ELF-1 (cell line): ENCODE data around the gene GUCA2B.

Experiments
- DNase-seq: peaks from one replicate; pipeline ENCODE4 v3.0.0-alpha.2; 2016; ENCODE audit warnings: low read depth, low spot score

GUCA2B gene

DNA sequence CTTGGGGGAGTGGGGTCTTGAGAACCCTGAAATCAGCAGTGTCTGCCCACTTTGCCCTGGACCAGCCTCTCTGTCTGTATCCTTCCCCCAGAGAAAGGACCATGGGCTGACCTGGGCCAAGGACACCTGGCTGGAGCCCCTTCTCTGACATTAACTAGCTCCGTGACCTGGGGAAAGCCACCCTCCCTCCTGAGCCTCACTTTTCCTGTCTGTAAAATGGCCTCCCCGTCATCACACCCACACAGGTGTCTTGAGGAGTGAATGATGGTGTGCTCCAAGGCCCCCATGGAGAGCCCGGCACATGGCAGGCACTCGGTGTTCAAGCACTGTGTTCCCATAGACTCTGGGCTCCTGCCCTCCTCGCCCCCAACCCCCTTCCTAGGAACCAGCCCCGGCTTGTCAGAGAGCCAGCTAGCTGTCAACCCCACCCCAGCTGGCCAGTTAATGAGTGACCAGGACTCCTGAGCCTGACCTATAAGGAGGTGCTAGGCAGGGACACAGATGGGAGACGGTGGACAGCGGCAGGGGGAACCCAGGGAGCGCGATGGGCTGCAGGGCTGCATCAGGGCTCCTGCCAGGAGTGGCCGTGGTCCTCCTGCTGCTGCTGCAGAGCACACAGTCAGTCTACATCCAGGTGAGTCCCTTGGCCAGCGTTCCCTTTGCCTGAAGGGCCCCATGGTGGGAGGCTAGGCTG is at the start of gene GUCA2B:
TSS of gene GUCA2B (plus strand) at position 504 of the 694 bp plus-strand sequence. CDS start at position 545, 41 bp downstream.
- DNase-seq = no peak

DNA sequence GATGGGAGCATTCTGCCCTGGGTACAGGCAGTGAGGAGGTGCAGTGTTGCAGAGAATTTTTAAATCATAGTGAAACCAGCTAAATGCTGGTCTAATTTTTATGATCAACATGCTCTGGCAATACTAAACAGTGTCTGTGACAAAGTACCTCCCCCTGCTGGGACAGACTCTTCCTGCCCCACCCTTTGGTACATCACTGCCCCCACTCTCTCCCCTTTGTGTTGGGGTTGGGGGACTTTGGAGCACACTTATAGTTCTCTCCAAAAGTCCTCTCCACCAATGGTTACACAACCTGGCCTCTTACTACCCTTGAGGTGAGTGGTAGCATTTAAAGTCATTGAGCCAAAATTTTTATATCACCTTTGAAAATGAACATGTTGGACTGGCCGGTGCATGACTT is 48.2 kb upstream of the GUCA2B start:
- no peak for DNase-seq

DNA sequence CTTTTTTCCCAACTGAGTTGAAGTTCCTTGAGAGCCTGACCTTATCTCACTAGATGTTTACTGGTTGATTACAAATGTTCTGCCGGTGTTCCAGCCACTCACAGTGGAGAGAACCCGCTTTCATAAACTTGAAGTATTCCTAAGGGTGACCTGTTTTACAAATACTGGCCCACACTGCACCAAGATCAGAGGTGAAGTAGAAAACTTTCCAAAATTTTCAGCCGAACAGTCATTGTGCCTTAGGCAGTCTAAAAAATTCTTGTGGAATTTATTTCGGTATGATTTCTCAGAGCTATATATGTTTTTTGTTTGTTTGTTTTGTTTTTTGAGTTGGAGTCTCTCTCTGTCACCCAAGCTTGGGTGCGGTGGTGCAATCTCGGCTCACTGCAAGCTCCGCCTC is 44.9 kb upstream of the GUCA2B start:
- DNase-seq = no peak

DNA sequence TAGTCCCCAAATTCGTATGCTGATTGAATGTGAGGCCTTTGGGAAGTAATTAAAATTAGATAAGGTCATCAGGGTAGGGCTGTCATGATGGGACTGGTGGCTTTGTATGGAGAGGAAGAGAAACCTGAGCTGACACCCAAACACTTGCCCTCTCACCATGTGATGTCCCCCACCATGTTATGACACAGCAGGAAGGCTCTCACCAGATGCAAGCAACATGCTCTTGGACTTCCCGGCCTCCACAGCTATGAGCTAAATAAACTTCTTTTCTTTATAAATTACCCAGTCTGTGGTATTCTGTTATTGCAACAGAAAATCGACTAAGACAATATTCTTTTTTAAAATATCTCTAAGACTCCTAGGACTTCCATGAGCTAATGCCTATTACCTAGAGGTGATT is 43.6 kb upstream of the GUCA2B start:
- DNase-seq = no peak

DNA sequence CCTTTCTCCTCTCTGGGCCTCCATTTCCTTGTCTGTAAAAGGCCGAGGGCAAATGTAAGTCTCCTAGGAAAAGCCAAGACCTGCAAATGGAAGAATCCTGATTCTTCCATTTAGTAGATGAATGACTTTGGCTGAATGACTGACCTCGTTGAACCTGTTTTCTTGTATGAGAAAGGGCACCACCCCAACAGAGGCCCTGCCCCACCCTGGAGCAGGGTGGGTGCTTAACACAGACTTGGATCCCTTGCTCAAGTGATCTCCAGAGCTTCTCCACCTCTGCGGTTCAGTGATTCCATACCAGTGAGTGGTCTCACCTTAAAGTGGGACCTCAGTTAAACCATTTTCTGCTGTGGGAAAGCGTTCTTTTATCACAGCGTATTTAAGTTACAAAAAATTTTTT is 39.0 kb upstream of the GUCA2B start:
- no peak for DNase-seq

DNA sequence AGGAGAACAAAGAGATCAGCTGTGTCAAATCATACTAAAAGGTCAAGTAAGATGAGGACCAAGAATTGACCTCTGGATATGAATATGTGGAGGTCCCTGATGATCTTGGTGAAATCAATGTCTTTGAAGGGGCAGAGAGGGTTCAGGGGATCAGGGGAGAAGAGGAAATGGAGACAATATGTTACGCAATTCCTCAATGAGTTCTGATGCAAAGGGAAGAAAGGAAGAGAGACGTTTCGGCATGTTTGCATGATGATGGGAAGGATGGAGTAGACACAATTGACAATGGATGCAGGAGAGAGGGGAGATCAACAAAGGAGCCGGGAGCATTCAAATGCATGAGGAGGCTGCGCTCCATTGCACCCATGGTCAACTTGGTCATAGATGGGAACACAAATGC is 36.0 kb upstream of the GUCA2B start:
- no peak for DNase-seq

DNA sequence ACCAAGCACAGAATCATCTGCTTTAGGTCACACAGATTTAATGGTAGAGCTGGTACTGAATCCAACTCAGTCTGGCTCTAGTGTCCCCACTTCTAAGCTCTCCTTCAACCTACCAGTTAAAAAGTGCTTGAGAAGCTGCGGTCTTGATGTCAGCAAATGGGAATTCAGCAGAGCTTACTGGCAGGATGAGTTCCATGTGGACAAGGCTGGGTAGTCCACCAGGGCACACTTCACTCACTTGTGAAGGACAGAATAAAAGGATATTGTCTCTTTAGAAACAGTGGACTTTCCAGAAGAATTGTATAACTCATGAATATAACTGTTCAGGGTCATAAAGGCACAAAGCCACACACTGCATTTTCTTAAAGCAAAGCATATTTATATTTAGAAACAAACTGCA is 35.1 kb upstream of the GUCA2B start:
- no peak for DNase-seq

DNA sequence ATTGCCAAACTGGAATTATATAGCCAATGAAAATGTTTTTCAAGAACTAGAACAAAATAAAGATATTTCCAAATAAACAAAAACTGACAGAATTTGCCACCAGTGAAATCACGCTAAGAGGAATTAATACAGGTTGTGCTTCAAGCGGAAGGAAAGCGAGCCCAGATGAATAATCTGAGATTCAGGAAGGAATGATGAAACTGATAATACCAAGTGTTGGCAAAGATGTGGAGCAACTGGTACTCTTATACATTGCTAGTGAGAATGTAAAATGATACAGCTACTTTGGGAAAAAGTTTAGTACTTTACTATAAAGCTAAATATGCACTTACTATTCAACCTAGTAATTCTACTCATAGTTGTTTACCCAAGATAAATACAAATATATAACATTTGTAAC is 30.8 kb upstream of the GUCA2B start:
- no peak for DNase-seq

DNA sequence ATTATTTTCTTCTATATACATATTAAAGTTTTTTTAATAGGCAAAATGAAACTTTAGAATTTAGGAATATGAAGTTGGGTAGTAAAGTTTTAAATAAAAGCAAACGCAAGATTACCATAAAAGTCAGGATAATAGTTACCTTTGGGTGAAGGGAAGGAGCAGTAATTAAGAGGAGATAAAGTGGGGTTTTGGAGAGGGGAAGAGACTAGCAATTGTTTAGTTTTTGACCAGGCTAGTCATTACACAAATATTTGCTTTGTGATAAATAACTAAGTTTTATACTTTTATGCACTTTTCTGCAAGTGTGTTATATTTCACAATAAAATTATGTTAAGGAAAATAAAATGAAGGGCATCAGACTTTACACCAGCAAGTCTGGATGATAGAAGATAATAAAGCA is 27.7 kb upstream of the GUCA2B start:
- DNase-seq = no peak

DNA sequence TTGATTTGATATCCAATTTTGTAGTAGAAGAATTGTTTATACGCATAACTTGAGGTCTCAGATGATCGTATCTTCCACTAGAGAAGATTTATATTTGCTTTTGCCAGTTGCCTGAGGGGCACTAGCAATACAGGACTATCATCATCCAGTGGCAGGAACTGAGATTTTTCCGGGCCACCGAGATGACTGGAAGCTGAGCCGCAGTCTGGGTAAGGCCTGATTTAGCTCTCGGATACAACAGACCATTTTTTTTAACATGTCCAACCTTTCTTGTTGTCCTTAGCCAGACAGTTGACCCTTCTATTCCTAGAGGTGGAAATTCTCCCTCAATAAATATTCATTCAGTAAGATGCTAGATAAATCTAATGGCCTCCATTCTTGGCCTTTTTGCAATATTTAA is 25.4 kb upstream of the GUCA2B start:
- DNase-seq = no peak

DNA sequence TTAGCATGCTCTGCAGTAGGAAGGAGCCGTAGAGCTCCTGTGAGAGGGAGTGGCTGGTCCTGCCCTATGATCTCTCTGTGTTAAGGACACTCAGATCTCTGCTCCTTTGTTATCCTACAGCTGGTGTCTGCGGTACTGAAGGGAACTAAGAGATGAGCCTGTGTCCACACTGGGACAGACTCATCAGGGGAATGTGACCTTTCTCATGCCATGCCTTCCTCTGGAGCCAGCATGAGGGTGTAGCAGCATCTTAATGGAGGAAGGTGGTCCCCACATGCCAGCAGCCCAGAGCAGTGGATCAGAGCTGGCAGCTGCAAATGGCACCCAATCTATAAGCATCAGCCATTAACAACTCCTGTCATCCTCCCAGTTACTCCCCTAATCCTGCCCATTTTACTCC is 24.7 kb upstream of the GUCA2B start:
- DNase-seq = no peak

DNA sequence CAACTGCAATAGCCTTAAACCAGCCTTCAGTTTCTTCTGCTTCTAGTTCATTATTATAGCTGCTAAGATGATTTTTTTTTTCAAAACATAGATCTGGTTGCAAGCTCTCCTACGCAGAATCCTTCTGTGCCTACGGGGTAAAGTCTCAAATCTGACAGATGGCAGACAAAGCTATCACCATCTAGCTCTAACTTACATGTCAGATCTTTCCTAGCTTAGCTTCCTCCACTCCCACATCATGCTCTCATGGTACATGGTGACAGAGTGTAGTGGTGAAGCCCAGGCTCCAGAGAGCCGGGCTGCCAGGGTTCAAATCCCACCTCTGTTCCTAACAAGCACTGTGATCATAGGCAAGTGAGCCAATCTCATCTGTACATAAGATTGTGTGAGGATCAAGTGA is 24.2 kb upstream of the GUCA2B start:
- no peak for DNase-seq

DNA sequence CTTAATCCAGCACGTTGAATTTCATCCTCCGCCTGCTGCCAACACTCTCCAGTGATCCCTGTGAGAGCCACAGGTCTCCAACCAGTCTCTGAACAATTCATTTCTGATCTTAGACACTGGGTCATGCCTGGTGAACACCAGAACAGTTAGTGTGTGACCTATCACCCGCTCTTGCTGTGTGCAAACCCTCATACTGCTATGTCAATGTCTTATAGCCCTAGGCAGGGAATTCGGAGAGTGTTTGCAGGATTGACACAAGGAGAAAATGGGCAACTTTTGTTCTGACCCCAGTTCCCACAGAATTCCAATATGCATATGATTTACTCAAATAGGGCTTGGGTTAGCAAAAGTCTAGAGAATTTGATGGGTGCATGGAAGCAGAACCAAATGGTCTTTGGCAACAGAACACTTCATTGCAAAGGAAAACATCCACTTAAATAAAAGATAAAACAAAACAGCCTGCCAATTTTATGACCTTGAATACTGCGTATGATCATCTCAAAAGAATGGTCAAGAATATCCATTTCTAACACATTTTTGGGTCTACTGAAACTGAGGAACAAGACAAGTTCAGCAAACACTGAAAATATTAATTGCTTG is 23.0 kb upstream of the GUCA2B start:
- no peak for DNase-seq

DNA sequence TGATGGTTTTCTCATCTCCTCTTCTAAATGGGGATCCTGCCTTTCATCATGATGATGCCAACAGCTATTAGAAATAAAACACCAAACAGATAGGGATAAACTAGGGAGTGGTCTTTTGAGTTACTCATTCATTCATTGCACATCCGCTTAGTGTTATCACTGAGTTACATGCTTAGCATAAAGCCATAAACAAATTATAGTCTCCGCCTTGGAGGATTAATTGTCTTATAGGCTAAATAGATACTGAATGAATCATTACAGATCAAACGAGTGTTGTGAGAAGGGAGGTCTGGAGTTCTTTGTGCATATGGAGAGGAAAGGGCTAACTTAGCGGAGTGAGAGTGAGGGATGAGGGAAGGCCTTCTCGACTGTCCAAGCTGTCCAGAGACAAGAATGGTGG is 19.8 kb upstream of the GUCA2B start:
- no peak for DNase-seq

DNA sequence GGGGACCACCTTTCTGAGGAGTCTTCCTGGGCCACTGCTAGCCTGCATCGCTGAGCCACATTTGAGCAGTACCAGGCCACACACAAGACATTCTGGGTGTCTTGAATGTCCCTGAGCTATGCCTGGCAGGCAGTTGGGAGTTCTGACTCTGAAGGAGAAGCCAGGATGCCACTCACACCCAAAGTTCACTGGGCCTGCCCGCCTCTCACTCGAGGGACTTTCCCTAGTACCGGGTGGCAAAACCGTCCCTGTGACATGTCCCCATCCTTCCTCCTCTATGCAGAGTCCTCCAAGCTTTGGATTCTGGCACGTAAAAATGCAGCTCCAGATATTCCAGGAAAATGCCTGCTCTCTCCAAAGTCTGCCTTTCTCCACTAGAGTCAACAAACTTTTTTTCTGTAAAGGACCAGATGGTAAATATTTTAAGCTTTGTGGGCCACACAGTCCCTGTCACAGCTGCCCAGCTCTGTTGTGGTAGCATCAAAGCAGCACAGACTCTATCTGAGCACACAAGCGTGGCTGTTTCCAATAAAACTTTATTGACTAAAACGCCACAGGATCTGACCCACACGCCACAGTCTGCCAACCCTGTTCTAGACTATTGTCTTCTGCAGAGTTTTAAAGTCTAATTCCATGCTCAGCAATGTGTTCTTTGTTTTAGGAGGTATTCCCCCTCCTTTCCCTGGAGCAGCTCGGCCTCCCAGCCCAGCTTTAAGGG is 19.2 kb upstream of the GUCA2B start:
- no peak for DNase-seq

DNA sequence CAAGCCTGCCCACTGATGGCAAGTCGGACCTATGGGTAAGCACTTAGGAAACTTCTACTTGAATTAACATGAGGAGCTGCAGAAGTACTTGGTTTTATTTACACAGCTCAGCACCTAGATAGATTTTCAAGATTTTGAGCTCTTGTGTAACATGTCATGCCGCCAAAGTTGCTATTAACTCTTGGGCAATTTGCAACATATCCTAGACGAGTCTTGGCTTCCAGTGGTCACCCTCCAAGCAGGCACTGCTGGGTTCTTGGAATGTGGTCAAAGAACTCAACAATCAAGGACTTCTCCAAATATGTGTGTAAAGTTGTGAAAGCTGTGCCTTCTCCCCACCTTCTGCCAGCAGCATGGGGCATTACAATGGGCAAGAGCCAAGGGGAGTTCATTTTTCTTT is 17.8 kb upstream of the GUCA2B start:
- DNase-seq = no peak

DNA sequence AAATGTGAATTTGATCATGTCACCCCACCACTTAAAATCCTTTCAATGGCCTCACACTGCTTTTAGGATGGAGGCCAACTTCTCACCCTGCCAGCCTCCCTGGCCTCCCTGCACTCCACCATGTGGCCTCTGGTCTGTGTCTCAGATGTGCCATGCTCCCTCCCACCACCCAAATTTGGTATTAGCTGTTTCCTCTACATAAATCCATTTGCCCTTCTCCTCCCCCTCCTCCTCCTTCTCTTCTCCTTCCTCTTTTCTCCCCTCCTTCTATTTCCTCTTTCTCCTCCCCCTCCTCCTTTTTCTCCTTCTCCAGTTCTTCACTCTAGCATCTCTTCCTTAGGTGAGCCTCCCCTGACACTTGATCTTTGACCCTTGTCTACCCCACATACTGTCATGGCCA is 16.7 kb upstream of the GUCA2B start:
- no peak for DNase-seq

DNA sequence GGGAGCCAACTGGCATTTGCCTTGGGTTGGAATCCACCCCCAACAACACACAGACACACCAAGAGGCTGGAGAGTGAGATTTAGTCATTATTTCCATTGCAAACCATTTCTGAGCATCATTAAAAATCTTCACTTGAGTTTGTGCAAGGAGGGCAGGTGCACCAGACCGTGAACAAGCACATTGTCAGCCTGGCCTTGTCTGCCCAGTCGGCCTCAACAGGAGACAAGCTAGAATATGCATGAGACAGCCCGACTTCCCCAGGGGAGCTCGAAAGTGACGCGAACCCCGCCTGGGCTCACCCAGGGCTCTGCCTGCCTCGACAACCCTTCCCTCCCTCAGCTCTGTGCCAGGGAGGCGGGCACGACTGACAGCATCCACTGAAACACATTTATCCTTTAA is 15.4 kb upstream of the GUCA2B start:
- DNase-seq = no peak

DNA sequence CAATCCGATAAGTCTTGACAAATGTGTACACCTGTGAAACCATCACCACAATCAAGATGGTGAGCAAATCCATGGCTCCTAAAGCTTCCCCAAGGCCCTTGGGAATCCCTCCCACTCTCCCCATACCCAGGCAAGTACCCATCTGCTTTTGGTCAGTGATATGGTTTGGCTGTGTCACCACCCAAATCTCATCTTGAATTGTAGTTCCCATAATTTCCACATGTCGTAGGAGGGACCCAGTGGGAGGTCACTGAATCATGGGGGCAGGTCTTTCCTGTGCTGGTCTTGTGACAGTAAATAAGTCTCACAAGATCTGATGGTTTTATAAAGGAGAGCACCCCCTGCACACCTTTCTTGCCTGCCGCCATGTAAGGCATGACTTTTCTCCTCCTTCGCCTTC is 14.6 kb upstream of the GUCA2B start:
- DNase-seq = no peak

DNA sequence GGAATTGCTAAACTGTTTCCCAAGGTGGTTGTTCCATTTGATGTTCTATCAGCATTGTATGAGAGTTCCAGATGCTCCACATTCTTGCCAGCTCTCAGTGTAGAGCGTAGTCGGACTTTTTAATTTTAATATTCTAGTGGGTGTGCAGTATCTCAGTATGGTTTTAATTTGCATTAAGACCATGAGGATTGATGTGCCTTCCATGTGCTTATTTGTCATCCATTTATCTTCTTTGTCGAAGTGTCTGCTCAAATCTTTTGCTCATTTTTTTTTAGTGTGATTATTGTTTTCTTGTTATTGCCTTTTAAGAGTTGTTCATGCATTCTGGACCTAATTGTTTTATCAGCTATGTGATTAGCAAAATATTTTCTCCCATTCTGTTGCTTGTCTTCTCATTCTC is 13.8 kb upstream of the GUCA2B start:
- DNase-seq = no peak

DNA sequence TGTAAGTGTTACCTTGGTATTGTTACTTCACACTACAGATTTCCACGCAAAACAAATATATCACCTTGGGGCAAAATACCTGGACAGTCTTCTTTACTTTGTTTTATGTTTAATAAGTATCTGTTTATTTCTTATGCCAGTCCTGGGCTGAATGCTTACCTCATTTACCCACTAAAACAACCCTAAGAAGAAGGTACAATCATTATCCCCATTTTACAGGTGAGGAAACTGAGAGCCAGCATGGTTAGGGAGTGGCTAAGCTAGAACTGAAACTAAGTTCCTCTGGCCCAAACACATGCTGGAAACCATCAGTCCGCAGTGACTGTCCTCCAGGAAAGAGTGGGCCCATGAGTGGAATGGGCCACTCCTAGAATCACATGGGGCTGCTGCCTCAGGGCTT is 13.0 kb upstream of the GUCA2B start:
- no peak for DNase-seq

DNA sequence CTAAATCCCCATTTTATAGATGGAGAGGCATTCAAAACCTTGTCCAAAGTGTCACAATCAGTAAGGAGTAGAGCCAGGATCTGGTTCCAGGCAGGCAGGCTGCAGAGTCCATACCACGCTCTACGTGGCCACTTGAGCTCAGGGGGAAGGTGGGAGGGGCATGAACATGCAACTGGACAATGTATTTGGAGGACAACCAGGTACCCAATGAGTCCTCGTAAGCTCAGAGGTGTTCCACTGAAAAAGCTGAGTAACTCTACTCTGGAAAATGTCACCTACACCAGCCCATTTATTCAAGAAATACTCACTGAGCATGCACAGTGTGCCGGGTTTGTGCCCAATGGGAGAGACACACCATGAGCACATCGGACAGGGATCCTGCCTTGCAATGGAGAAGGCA is 11.2 kb upstream of the GUCA2B start:
- DNase-seq = no peak
